ENCODE results near the gene F7. TPM values are rescaled to one million over a fixed set of nuclear protein-coding genes. Genes with fewer than 3 reads are reported as not detected.

F7 gene
- polyA plus RNA-seq, 2 of the 4 experiments (the other 2 are of a cell fraction), result 0.26 to 0.65 TPM

DNA sequence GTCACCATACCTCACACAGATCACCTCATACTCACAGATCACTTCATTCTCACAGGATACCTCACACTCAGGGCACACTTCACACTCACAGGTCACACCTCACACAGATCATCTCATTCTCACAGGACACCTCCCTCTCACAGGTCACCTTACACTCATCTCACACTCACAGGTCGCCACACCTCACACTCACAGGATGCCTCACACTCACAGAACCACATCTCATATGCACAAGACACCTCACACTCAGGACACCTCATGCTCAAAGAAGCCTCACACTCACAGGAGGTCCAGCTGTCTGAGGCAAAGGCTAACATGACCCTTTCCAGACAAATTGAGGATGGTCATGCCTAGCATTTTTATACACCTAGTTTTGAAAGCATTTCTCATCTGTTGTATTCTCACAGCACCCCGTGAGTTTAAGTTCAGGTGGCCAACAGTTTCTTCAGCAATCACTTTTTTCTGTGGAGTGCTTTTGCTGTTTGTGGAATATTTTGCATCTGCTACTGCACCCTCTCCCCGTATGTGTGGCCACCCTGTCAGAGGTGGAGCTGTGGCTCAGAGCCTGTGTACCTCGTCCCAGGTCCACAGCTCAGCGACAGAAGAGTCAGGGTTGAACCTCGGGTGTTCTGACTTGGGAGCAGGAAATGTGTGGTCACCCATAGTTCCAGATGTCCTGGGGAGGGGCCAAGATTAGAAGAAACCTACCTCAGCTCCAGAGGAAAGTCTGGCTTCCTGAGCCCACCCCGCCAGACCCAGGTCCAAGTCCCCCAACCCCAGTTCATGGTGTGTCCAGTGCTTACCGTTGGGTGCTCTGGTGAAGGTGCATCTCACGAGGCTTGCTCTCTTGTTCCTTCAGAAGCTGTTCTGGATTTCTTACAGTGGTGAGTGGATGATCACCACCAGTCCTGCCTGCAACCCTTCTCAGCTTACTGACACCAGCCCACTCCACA lies 7.6 kb downstream of the F7 start:
- H3K4me2 ChIP-seq, result no peak overlapping the region
- DNase-seq (ENCODE audit: low read depth in 1 of 2, low spot score in 1 of 2) (no peak), ATAC-seq (no peak), FAIRE-seq (no peak)
- no peak overlapping the region for H3K4me3 ChIP-seq
- ChIA-PET CTCF (interaction anchor here (0.6 to 2.0 kb wide), 3 partner anchors 11 to 85 kb away, joined by 3 to 6 read pairs (median 5); no protein-coding TSS in a partner anchor), POLR2A (no interaction called here)
- no peak overlapping the region for H3K27ac ChIP-seq
- H3K9me3 ChIP-seq, result no peaks in the 10 kb centered on the region
- H3K4me1 ChIP-seq, result no peaks in the 10 kb centered on the region
- 49% methylated on average over 6 of the region's 9 CpGs for WGBS (ENCODE audit: missing lambda C conversion rate)
- TF ChIP-seq RARB (CRISPR knock-in tag; IDR thresholded peaks at IDR 0.05), result no peak
- TF ChIP-seq, protein P1, sequence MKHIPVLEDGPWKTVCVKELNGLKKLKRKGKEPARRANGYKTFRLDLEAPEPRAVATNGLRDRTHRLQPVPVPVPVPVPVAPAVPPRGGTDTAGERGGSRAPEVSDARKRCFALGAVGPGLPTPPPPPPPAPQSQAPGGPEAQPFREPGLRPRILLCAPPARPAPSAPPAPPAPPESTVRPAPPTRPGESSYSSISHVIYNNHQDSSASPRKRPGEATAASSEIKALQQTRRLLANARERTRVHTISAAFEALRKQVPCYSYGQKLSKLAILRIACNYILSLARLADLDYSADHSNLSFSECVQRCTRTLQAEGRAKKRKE (CRISPR knock-in tag; IDR thresholded peaks at IDR 0.05; ENCODE audit: low read depth), result no peak
- TF ChIP-seq NFE2L2 (conservative IDR thresholded peaks at IDR 0.05; ENCODE audit: low read length), result no peak
- TF ChIP-seq ESRRA (IDR thresholded peaks at IDR 0.05; ENCODE audit: borderline replicate concordance, low read length), result no peak
- TF ChIP-seq HEYL (CRISPR knock-in tag; IDR thresholded peaks at IDR 0.05), result no peak
- no peak for TF ChIP-seq HOXB5 (CRISPR knock-in tag; IDR thresholded peaks at IDR 0.05)
- TF ChIP-seq SMC3 (IDR thresholded peaks at IDR 0.05), result no peak
- no peak for TF ChIP-seq RFX5 (IDR thresholded peaks at IDR 0.05)
- no peak for TF ChIP-seq CHD2 (IDR thresholded peaks at IDR 0.05; ENCODE audit: low read length, partially characterized antibody)
- TF ChIP-seq KDM5A (IDR thresholded peaks at IDR 0.05), result no peak
- TF ChIP-seq CEBPB (IDR thresholded peaks at IDR 0.05), result no peak
- no peak for TF ChIP-seq JUNB (IDR thresholded peaks at IDR 0.05)
- no peak for TF ChIP-seq ZNF302 (CRISPR knock-in tag; IDR thresholded peaks at IDR 0.05)

DNA sequence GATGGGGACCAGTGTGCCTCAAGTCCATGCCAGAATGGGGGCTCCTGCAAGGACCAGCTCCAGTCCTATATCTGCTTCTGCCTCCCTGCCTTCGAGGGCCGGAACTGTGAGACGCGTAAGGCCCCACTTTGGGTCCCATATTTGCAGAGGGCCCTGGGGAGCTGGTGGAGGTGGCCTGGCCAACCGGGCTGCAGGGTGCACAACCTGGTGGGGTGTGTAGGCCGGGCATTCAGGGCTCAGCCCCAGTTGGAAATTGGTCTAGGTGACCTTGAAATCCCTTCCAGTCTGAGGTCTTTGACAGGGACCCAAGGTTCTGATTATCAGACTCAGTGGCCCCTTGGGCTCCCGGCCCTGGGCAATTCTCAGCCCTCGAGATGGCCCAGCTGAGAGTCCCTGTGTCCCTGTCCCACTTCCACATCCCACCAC lies 8.3 kb downstream of the F7 start:
- Histone ChIP-seq H3K4me2 (no peak overlapping the region), H3K4me1 (no peaks in the 10 kb centered on the region), H3K9me3 (no peaks in the 10 kb centered on the region), H3K27ac (no peak overlapping the region), H3K4me3 (no peak overlapping the region)
- FAIRE-seq (no peak), DNase-seq (ENCODE audit: low read depth in 1 of 2, low spot score in 1 of 2) (no peak), ATAC-seq (no peak)
- 68% methylated on average over 7 of the region's 8 CpGs for WGBS (ENCODE audit: missing lambda C conversion rate)
- no peak for TF ChIP-seq TFCP2L1 (CRISPR knock-in tag; IDR thresholded peaks at IDR 0.05)
- TF ChIP-seq, protein P2, sequence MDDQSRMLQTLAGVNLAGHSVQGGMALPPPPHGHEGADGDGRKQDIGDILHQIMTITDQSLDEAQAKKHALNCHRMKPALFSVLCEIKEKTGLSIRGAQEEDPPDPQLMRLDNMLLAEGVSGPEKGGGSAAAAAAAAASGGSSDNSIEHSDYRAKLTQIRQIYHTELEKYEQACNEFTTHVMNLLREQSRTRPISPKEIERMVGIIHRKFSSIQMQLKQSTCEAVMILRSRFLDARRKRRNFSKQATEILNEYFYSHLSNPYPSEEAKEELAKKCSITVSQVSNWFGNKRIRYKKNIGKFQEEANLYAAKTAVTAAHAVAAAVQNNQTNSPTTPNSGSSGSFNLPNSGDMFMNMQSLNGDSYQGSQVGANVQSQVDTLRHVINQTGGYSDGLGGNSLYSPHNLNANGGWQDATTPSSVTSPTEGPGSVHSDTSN (IDR thresholded peaks at IDR 0.05), result no peak
- no peak for TF ChIP-seq ZFP36 (IDR thresholded peaks at IDR 0.05; ENCODE audit: borderline replicate concordance, partially characterized antibody)
- no peak for TF ChIP-seq EHMT2 (IDR thresholded peaks at IDR 0.05; ENCODE audit: low read depth)
- no peak for TF ChIP-seq ZSCAN20 (CRISPR knock-in tag; IDR thresholded peaks at IDR 0.05)
- no peak for TF ChIP-seq POLR2A (IDR thresholded peaks at IDR 0.05; ENCODE audit: low read length)
- TF ChIP-seq, protein P3, sequence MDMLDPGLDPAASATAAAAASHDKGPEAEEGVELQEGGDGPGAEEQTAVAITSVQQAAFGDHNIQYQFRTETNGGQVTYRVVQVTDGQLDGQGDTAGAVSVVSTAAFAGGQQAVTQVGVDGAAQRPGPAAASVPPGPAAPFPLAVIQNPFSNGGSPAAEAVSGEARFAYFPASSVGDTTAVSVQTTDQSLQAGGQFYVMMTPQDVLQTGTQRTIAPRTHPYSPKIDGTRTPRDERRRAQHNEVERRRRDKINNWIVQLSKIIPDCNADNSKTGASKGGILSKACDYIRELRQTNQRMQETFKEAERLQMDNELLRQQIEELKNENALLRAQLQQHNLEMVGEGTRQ (IDR thresholded peaks at IDR 0.05), result no peak
- no peak for TF ChIP-seq CBX2 (IDR thresholded peaks at IDR 0.05; ENCODE audit: borderline replicate concordance, low read depth)
- no peak for TF ChIP-seq PHF8 (IDR thresholded peaks at IDR 0.05; ENCODE audit: borderline replicate concordance, low read depth)
- no peak for TF ChIP-seq POLR2AphosphoS2 (conservative IDR thresholded peaks at IDR 0.05; ENCODE audit: low read length)
- no peak for TF ChIP-seq MYC (IDR thresholded peaks at IDR 0.05; ENCODE audit: borderline replicate concordance, low read length)
- no peak for TF ChIP-seq JUN (IDR thresholded peaks at IDR 0.05)
- no peak for TF ChIP-seq TP53 (CRISPR knock-in tag; IDR thresholded peaks at IDR 0.05)
- no peak for TF ChIP-seq ZC3H11A (IDR thresholded peaks at IDR 0.05)
- no peak for TF ChIP-seq KDM5A (IDR thresholded peaks at IDR 0.05)
- TF ChIP-seq NPAS2 (CRISPR knock-in tag; IDR thresholded peaks at IDR 0.05; ENCODE audit: borderline replicate concordance), result no peak
- ChIA-PET POLR2A (no interaction called here), CTCF (interaction anchor here (0.6 to 2.0 kb wide), 4 partner anchors 10 to 84 kb away, joined by 3 to 6 read pairs (median 4); no protein-coding TSS in a partner anchor)

Data from A549 (cell line).